Suppressor macrophage (primary cell): Measurements from ENCODE around the gene NPAS1.
"Not testable (repeated sequence)": the region's sequence is repeated elsewhere in the genome, so short reads cannot be mapped to it uniquely, and the experiment has no call there.

ENCODE experiments used
- DNase-seq, 4 experiments: peaks; one replicate each; pipeline ENCODE4 v3.0.0-alpha.2; 2020 to 2022

The NPAS1 gene

DNA sequence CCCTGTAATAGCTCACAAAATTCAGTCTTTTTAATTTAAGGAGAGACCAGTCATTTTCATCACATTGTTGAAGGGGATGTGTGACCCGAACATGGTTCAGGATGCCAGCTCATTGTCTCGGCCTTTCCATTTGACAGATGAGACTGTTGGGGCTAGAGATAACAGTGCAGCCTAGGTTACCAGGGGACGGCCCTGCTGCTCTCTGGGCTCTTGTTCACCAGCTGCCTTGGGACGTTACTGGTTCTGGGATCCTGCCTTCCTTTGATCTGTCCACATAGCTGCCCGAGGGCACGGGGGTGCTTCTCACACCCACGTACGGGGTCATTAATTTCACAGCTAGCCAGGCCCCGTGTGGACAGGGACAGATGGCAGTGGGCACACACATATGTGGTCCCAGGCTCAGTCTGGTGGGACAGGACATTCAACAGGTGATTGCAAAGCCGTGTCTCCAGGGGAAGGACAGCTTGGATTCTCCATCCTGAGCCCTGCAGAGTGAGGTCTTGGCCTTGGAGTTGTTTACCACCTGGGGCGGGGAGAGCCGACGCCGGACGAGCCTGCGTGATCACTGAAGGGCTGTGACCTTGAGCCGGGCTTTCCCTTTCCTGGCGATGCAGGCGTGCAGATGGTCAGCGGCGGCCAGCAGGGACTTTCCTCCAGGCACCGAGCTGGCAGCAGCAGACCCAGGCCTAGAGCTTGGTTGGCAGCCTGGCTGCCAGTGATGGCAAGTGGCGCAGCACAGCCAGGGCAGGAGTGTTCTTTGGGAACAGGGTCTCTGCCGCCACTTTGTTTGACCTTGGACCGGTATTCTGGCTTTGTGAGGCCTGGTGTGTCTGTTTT, 26.7 kb upstream of the NPAS1 start:
- no peak for DNase-seq

DNA sequence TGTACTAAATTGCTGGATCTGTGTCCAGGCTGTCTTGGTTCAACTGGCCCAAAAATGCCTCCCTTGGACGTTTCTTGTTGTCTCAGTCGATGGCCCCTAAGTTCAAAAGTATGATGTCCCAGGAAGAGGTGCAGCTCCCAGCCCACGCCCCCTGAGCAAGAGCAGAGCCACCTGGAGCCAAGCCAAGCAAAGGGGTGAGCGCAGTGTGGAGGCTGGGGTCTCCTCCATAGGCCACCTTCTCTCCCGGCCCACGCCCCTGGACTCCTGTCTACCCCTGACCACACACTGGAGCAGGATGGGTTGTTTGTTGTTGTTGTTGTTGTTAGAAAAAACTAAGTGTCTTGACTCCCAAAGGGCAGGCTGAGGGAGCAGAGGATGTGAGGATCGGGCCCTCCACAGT, 26.0 kb upstream of the NPAS1 start:
- no peak for DNase-seq

DNA sequence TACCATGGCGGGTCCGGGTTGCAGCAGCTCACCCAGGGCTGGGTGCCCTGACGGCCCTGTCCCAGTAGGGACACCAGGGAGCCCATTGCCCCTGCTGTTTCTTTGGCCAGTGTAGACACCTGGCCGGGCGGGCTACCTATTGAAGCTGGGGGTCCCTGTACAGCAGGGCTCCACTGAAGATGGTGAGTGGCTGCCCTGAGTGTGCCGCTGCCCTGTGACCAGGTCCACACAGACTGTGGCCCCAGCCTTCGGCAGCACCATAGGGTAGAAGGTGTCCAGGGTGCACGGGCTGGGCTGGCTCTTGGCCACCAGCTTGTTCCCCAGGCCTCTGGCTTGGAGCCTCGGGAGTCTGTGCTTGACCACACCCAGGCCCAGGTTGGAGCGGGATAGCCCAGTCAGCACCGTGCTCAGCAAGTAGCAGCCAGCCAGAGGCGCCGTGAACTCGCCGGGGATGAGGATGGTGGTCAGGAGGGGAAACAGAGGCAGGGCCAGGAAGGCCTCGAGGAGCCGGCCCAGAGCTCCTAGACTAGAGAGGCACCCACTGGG, 25.4 kb upstream of the NPAS1 start:
- no peak for DNase-seq

DNA sequence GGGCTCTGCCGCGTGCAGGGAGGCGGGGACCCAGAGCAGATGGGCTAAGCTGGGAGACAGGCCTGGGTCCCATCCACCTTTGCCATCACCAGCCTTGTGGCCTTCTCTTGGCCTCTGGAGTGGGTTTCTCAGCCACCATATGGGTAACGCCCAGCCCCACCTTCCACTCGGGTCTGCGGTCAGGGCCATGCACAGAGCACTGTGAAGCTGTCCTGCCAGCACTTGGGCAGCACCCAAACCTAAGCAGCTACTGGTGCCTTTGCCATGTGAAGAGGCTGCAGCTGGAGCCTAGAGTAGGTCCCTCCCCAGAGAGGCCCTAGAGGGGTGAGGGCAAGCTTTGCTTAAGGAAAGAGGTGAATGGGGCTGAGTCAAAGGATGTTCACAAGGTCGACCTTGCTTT, 24.1 kb upstream of the NPAS1 start:
- DNase-seq, result no peak

DNA sequence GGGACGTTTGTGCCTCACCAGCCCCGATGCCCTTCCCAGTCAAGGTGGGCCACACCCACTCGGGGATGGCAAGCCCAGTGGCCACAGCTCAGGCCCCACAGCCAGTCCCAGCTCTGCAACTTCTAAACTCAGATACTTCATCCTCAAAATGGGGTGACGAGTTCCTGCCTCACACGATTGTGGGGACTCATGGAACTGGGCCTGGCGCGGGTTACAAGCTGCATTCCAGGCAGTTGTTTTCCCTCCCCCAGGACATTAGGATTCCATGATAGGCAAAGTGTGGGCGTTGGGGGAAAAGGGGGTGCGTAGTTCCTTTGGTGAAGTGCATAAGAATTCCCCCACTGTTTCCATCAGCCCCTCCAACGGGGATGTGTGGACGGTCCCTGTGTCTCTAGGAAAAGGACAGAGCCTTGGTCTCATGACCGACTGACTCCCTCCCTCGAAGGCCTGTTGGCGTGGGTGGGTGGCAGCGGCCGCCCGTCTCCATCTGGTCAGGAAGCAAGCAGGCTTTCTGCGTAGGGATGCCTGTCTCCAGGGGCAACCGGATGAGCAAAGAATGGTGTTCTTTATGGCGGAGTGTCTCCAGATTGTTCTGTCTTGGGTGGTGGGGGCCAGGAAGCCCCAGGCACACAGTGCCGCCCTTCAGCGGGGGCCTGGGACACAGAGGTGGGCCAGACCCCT, 21.1 kb upstream of the NPAS1 start:
- peak in 1 of 4 experiments; percentile 1 for DNase-seq

DNA sequence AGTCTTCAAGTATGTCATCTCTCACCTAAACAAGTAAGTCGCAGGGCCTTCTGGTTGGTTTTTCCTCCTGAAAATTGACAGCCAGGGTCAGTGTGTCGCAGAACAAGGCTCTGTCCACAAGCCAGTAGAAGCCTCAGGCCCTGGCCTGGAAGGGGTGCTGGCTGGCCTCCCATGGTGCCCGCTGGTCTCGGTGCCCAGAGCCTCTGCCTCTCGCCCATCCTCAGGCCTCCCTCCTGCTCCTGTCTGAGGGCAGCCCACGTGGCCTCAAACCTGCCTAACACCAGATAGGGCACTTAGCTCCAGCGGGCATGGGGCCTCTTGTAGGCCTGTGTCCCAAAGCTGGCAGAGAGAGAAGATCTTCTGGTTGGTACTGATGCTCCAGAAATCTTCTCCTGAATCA, 20.3 kb upstream of the NPAS1 start:
- DNase-seq, result no peak

DNA sequence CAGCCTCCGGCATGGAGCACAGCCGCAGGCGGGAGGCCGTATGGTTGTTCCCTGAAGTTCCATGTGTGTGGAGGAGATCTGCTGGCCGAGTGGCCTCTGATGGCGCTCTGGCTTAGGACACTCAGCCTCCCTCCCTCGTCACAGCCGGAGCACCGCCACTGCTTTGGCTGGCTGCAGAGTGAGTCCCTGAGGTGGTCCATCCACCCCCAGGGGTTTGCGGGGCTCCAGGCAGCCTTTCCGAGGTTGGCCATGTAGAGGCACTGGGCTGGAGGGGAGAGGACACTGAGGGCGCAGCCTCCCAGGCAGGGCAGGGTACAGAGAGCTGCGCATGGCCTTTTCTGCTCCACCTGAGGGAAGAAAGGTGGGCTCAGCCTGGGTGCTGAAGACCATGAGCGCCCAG, 19.8 kb upstream of the NPAS1 start:
- peak in 1 of 4 experiments; percentile 1 for DNase-seq

DNA sequence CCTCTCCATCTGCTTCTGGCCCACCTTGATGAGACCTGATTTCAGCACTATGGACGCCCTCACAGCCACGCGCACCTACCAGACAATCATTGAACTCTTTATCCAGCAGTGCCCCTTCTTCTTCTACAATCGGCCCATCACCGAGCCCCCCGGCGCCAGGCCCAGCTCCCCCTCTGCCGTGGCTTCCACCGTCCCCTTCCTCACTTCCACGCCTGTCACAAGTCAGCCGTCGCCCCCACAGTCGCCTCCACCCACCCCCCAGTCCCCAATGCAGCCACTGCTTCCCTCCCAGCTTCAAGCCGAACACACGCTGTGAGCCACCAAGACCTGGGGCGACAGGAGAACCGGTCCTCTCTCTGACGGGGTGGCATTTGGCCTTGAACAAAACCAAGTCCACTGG, 19.3 kb upstream of the NPAS1 start:
- DNase-seq, result peak in 1 of 4 experiments; percentile 0

DNA sequence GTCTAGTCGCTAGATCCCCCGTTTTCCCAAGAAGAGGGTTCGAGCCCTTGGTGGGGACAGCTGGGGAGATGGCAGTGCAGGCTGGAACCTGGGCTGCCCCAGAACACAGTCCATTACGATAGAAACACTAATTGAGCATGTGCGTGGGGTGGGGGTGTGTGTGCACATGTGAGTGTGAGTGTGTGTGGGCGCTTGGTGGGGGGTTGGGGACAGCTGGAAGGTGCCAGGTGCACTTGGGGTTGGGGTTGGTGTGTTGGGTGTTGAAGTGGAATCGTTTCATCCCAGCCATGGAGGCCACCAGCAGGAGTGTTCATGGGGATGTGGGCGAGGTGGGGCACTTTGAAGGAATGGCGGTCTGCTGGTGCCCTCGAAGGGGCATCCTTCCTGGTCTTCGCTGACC, 18.1 kb upstream of the NPAS1 start:
- DNase-seq, result no peak

DNA sequence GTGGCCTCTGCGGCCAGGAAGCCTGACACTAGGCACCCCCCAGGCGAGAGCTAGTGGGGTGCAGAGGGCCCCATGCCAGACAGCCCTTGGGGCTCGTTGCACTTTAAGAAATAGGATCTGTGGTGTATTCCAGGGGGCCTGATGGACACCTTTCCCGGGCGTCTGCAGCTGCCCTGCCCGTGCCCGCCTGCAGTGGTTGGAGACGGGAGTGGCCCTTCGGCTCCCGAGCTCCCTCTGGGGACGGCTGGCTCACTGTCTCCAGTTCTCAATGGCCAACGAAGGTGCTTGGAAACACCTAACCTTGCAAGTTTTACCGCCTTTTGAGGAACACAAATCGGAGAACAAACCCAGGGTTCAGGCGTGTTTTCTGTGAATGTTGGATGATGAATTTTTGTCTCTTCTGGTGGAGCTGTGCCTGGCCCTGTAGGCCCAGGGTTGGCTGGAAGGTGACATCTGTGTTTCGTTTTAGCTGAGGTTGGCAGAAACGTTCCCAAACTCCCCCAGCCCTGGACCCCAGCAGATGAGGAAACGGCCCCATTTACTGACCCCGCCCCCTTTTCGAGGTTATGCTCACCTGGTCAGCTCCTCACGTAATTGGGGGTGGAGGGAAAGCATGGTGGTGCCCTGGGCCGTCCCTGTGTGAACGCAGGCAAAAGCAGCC, 17.4 kb upstream of the NPAS1 start:
- peak in 1 of 4 experiments; percentile 1 for DNase-seq

DNA sequence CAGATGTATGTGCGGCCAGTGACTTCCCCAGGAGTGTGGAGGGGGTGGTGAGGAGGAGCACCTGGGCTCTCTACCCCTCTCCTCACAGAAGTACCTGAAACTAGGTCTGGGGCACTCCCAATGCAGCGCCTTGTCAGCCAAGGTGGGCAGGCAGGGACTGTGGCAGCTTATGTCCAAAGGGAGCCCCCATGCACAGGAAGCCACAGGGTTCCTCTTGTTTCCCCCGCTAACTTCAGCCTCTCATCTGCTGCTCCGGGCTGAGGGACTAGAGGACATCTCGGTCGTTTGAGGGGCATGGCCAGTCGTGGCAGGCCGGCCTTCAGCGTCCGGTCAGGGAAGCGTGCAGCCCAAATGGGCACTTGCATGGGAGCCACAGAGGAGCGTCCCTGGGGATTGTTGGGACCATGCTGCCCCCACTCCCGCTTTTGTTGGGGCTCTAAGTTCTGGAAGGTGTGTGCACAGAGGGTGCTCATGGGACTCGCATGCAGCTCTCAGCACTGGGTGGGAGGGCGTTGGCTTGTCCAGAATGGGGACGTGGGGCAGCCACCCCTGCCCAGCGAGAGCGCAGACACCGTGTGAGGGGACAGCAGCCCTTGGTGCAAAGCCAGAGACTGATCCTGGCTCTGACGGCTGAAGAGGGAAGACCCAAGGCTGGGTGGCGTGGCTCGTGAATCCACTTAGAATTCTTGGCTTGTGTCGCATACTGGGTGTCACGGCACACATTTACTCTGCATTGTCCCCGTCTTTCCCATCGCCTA, 16.6 kb upstream of the NPAS1 start:
- DNase-seq, result peak in 1 of 4 experiments; percentile 6

DNA sequence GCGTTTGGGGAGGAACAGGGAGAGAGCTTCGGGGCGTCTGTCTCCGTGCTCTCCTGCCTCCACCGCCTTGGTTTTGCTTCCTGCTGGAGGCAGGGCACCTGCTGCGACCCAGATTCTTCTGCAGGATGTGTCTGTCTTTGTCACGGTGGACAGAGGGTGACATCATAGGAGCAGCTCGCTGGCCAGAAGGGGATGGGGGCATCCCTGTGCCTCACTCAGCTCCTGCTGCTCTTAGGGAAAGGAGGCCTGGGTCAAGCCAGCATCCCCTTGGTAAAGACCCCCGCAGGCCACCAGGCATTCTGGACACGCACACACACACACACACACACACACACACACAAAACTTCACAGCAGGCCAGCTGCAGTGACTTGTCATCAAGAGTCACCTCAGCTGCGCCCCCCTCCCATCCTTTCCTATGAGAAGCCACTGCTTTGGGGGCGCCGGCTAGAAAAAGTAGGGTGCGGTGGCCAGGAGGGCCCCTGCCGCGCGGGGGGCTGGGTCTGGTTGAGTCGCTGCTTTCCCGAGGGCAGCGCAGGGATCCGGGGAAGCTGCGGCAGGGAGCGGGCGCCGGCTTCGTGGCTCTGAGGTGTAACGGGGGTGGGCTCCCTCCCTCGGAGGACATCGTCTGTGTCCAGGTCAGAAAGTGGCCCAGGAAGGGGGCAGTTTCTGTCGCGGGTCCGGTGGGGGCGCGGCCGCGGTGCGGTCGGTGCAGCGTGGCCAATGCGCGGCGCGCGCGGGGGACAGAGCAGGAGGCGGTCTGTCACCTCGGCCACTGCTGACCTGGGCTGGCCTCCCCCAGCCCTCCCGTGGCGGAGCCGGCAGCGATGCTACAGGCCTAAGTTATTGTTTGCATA, 15.8 kb upstream of the NPAS1 start:
- peak in 1 of 4 experiments; percentile 2 for DNase-seq

DNA sequence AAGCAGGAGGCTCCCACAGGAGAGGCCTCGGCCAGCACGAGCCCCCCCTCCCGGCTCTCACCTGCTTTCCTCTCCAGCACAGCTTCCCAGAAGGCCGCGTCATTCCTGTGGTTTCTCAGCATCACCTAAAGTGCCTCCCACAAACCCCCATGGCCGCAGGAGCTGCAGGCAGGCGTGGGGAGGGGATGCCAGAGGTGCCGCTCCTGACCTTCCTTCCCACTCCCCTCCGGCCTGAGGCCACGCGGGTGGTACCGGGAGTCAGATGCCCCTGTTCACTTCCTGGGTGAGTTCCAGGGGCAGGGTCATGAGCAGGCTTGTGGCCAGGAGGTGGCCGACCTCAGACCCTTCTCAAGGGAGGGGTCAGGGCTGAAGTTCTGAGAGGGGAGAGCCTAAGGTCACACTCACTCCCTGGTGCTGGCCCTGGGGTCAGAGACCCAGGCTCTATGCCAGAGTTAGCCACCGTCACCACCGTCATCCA, 14.4 kb upstream of the NPAS1 start:
- peak in 1 of 4 experiments; percentile 1 for DNase-seq

DNA sequence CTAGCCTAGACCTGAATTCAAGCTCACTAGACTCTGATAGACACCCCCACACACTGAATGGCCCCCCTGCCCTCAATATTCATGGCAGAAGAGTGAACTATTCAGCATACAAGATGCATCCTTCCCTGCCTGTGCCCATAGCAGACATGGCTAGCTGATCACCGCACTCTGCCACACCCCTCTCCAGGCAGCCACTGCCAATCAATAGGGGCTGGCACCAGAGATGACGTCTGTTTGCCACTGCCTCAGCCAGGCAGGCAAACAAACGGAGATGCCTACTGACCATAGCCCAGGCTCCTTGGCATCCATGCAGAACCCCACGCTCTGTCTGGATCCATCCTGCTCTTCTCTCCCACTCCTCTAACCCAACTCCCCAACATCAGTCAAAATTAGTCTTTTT, 13.8 kb upstream of the NPAS1 start:
- peak in 1 of 4 experiments; percentile 1 for DNase-seq

DNA sequence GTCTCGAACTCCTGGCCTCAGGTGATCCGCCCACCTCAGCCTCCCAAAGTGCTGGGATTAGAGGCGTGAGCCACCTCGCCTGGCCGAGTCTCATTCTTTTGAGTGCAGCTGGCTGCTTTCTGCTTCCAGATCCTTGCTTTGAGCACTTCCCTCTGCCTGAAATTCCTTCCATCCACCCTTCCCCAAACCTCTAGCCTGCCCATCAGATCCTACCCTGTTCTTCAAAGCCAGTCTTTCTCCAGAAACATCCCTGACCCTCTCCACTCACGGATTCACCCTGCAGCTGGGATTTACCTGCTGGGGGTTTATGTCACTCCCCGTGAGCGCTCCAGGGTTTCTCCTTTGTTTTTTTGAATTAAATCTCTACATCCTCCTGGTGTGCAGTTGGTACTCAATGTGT, 13.1 kb upstream of the NPAS1 start:
- DNase-seq, result peak in 1 of 4 experiments; percentile 1

DNA sequence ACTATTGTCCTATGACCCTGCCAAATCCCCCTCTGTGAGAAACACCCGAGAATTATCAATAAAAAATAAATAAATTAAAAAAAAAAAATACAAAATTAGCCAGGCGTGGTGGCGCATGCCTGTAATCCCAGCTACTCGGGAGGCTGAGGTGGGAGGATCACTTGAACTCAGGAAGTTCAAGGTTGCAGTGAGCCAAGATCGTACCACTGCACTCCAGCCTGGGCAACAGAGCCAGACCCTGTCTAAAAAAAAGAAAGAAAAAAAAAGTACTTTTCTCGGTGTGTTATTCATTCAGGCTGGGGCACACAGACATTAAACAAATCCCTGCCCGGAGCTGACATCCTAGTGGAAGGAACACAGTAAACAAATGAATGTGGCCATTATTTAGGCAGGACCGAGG, 9.1 kb upstream of the NPAS1 start:
- not testable (repeated sequence) for DNase-seq

DNA sequence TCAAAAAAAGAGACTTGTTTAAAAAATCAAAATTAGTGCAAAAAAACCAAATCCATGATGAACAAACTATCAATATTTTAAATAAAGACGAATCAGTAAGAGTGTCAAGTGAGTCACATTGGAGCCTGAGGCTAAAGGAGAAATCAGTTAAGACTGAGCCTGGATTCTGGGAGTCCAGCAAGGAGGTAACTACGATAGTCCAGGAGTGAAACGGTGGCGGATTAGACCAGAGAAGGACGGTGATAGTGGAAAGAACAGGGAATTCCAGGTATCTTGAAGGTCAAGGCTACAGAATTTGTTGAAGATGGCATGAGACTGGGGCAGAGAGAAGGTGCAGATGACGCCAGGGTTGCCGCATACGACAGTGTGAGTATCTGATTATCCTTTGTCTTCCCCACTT, 7.0 kb upstream of the NPAS1 start:
- DNase-seq, result no peak

DNA sequence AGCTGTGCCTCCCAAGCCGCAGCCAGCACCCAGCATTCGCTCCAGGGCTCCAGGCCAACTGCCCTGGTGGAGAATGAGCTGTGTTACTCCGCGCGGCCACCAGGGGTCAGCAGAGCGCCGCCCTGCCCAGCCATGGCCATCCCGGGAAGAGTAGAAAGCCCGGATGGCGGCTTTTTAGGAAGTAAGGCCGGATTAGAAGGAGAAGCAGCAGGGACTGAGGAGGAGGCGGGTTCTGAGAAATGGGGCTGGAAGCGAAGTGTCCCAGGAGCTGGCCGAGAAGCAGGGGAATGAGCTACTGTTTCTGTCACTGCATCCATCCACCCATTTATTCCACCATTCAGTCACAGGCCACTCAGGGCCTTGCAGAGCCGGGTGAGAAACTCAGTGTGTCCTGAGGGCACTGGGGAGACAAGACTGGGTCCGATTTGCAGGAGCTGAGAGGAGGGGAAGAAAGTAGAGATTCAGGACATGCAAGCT, 6.6 kb upstream of the NPAS1 start:
- DNase-seq, result peak; percentile 87 to 91 (median 91)

DNA sequence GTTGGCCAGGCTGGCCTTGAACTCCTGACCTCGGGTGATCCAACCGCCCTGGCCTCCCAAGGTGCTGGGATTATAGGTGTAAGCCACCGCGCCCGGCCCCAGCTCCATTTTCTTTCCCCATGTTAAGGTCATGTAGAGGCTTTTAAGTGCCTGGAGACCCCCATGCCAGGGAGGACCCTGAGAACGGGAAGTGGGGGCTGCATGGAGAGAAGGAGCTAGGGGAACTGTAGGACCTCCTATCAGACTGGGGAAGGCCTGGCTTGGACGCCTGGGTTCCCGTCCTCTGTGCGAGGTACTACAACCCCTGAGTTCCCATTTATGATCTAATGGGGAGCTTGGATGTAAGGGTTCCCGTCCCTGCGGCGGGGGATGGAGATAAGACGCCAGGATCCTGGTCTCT, 714 bp upstream of the NPAS1 start:
- DNase-seq, result no peak

DNA sequence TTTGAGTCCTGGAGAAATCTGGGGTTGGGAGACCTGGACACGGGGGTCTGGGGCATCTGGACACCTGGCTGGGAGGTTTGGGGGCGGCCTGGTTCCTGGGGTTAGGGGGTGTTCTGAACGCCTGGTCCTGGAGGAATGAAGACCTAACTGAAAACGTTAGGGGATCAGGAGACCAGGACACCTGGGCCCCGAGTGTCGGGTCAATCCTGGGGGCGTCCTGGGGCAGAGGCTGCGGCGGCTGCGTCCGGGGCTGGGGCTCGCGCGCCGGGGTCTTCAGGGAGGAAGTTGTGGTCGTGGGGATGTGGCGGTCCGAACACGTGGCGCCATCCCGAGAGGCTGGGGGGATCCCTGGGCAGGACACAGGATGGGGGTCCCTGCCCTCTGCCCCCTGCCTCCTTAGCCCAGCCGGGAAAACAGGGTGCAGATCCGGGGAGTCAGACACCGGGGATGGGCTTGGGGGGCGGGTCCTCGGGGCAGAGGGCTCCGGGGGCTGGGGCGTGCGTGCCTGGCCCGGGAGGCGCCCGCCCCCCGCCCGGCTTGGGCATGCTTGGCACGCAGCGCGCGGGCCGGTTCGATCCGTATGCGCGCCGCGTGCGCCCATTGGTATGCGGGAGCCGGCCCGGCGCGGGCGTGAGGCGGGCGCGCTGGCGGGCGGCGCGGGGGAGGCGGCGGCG, 632 bp downstream of the NPAS1 start:
- DNase-seq, result no peak
